Measurements from ENCODE around the gene DBH.

- TF ChIP-seq CTCF (IDR thresholded peaks at IDR 0.05) (no peak), POLR2A (IDR thresholded peaks at IDR 0.05) (no peak)
Observed at GRCh38 chr9:133653638-133654037, 17.5 kb downstream of the DBH start.

Data from body of pancreas (tissue), 4 donors.